Stimulated activated CD4-positive, alpha-beta T cell treated with anti-CD3 and anti-CD28 coated beads, Interleukin-15, amount 100 ng/mL, for 1 hour (primary cell): ENCODE results near the gene PLPP1.

Source experiments
- DNase-seq, 2 donors: peaks; one replicate each; pipeline ENCODE4 v3.0.0-alpha.2; 2020; ENCODE audit warnings: low read depth in 1 of 2, low spot score in 1 of 2

PLPP1 gene

DNA sequence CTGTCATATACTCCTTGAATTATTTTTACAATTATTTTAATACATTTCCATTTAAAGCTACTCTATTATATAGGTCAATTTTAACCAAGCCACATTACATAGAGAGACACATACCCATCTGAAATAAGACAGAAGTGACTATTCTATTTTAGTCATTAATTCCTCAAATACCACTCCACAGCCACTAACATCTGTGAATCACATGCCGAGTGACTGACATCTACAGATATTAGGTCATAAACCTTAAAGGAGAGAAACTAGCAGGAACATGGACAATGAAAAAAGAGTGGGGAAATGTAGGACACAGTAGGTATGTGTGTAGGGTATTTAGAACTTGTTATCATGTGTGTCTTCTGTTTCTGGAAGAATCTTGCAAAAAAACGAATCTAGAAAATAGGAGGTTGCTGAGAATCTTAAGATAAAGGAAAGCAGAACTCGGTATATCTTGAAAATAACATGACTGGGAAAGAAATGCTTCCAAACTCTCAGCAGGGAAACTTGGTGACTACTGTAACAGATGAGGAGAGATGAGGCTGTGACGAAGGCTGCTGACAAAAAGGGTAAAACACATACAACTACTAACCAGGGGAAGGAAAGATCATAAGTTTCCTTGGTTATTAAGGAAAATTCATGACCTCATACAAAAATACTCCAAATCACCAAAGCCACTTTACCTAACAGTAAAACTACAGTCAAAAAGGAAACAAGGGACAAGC lies 84.6 kb downstream of the PLPP1 start:
- DNase-seq = no peak

DNA sequence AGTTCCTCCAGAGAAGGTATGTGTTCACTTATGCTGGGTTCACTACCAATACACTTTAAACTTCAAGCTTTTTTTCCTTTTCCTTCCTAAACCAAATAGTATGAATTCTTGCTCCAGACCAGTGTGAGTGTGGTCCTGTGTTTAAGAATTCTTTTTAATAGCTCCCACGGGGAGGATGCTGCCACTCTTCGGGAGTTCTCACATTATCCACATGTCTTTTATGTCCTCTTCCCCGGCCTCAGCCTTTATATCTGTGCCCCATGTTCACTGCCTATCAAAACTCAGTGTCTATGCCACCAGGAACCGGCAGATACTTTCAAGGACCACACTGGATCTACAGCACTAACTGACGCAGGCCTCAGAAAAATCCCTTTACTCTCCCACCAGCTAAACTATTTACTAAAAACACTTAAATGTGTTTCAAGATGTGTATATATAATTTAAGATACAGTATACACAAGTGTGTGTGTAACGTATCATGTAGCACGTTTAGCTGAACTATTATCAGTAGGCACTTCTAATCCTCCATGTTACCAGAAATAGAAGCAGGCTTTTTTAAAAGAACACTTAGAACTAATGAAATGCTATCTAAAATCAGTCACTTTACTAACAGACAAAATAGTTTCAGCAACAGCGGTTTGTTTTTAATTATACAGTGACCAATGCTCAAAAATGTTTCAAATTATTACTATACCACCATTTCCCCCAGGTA lies 88.0 kb downstream of the PLPP1 start:
- DNase-seq = no peak

DNA sequence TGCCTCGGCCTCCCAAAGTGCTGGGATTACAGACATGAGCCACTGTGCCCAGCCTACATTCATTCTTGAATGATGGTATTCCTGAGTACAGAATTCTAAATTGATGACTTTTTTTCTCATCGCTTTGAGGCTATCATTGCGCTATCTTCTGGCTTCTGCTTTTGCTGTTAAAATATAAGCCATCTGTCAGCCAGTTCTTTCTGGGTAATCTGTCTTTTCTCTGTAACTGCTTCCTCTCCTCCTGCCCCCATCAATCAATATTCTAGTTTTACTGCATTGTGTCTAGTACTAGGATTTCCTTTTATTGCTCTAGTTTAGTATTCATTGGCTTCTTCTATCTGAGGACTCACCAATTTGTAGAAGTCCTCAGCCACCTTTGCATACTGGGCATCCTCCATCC lies 89.0 kb downstream of the PLPP1 start:
- DNase-seq = no peak

DNA sequence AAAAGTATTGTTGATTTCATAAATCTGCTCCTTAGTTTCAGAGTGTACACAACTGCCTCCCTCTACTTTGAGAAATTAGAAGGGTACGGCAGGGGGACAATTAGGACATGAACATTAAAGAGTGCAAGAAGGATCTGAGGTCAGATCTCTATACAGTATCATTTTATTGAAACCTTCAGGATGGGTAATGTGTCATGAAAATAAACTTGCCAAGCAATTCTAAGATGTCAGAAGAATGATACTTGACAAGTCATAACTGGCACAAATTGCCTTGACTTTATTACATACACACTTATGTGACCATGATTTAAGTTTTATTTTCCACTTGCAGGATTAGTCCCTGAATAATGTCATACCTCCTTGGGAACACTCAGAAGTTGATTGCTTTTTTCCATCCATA lies 92.8 kb downstream of the PLPP1 start:
- no peak for DNase-seq

DNA sequence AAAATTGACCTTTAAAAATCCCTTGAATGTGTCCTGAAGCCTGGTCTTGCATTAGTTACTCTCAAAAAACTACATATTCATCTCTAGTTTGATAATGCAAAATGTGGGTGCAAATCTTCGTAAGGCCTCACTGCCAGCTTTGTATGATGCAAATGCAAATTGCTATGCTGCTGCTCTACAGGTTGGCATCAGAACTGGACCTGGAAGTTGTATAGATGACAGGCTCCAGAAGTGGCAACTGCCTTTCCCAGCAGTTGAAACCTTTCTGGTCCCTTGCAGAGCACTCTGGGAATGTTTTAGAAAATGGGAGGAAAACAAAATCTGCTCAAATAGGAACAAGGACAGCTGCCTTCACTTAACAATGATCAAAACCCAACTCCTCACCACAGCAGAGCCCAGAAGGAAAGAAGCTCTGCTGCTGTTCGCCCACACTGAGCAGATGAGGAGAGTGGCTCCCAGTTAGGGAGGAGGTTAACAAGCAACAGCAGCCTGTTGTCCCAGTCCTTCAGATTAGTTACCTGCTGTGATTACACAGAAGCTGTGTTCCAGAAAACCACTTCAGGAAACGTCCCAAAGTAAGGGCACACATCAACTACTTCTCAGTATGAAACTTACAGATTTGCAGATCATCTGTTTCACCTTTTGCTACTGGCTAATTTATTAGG lies 93.5 kb downstream of the PLPP1 start:
- DNase-seq = no peak

DNA sequence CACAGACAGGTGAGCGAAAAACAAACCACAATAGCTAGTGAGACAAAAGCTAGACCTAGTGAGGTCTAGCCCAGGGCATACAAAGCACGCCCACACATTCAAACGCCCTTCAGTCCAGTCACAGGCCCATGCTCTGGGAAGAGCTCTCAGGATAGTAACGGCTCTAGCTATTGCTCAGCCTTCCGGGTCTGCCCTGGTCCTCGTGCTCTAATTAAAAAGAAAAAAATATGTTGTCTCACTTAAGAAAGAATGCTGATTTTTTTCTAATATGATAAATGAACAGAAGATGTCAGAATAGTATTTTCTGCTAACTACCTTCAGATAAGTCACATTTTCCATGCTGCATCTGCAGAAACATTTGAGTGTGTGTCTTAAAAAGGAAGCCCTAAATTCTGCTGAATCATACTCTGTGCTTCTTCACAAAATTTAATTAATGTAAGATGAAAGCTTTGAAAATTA lies 94.5 kb downstream of the PLPP1 start:
- DNase-seq = no peak

DNA sequence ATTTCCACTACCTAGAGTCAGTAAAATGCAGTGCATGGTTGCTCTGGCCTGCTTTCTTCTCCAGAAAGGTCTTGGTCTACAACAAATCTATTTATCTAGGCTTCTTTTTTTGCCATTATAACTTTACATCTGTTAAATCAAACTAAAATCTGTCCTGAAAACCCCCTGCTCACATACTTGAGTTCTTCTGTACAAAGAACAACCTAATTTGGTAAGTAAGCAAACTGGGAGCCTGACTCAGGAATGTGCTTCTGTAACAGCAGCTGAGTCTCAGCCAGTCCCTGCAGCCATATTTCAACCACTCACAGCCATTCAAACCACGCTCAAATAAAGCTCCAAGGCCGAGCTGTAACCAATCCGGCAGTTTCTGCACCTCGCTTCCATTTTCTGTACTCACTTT lies 95.8 kb downstream of the PLPP1 start:
- DNase-seq = no peak

DNA sequence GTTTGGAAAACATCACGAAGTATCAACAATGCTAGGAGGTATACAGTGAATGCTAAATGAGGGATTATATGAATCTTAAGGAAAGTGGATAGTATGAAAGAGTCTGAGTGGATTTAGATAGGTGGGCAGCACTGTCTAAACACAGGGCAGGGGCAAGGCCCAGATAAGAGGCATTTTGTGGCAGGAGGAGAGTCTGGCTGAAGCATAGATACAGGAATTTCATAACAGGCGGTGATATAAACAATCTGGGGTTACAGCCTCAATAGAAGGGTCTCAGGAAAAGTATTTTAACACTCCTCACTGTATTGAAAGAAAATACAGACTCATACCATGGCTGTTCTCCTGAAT lies 96.9 kb downstream of the PLPP1 start:
- DNase-seq = no peak

DNA sequence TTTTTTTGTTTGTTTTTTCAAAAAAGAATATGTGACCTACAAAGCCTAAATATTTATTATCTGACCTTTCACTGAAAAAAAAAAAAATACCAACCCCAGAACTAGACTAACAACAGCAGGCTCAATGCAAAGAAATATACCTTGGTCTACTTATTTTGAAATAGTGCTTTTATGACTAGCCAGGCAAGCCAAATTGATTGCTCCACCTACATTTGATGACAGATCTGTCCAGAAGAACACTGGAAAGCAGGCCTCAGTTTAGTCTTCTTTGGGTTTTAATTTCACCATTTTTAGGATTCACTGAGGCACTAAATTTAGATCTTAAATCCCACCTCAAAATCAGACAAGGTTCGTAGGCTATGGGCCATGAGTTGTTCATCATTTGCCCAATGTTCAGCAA lies 97.3 kb downstream of the PLPP1 start:
- DNase-seq = no peak

DNA sequence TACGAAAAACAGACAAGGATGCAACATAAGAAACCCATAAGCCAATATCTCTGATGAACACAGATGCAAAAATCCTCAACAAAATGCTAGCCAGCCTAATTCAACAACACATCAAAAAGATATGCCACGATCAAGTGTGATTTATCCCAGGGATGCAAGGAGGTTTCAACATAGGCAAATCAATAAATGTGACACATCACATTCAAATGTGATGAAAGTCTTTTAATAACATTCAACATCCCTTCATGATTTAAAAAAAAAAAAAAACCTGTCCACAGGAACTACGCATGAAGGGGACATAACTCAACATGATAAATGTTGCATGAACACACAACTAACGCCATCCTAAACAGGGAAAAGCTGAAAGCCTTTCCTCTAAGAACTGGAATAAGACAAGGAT lies 102.2 kb downstream of the PLPP1 start:
- DNase-seq = no peak

DNA sequence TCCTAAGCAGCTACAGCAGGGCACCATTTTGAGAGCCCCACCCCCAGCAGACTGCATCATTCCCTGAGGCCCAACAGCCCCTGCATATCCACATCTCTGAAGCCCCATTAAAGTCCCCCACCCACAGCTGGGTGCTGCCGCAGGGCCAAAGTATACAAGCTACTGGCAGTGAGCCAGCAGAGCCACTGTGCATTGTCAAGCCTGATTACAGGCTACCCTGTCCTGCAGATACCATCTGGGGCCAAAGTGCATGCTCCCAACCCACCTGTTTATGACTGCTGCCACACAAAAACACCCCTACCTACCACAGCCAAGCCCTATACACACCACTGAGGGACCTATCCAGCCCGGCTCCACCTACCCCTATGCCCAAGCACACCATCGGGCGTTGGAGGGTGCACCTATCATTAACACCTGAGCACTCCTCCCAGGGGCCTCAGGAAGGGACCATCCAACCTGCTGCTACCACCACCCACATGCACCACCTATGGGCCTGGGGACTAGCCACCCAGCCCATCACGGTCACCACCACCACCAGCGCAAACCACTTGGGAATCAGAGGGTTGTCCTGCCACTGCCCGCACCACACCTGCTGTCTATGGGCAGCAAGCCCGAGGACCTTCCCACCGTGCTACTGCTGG lies 105.0 kb downstream of the PLPP1 start:
- no peak for DNase-seq

DNA sequence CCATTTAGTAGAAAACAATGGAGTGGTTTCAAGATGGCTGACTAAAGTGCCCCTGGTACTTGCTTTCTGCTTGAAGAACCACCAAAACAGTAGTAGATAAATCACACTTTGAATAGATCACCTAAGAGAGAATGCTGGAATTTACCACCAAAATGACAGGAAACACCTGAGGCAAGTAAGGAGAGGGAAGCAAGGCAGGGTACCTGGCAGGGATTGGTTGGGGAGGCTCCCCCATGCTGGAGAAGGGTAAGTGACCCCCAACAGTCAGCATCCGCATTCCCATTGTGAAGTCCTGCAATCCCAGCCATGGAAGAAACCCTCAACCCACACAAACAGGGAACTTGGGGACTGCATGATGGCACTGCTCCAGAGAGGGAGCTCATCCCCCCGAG lies 105.5 kb downstream of the PLPP1 start:
- DNase-seq = no peak

DNA sequence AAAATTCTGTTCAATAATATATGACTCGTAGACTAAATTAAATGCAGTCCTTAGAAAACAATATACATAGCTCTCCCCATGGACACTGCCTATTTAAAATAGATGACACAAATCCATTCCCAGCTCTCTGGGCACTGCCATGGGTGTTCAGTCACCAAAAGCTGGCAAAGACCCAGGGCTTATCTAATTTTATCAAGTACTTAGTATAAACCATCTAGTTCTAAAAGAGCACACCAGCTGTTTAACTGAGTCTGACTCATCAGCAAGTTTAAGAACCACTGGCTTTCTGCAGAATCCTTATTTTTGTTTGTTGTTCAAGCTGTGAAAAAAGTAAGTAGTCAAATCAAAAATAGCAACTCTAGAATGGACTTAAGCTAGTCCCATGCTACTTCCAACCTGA lies 107.6 kb downstream of the PLPP1 start:
- DNase-seq = no peak

DNA sequence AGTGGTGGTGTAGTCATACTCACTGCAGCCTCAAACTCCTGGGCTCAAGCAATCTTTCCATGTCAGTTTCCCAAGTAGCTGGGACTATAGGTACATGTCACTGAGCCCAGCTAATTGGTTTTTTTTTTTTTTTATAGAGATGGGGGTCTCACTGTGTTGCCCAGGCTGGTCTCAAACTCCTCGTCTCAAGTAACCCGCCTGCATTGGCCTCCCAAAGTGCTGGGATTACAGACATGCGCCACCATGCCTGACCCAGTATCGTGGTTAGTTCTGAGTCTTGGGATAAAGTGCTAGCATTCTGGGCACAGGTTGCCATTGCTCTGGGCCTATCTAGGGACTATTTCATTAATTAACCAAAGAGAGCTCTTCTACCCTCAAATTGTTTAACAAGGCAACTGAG lies 108.3 kb downstream of the PLPP1 start:
- no peak for DNase-seq

DNA sequence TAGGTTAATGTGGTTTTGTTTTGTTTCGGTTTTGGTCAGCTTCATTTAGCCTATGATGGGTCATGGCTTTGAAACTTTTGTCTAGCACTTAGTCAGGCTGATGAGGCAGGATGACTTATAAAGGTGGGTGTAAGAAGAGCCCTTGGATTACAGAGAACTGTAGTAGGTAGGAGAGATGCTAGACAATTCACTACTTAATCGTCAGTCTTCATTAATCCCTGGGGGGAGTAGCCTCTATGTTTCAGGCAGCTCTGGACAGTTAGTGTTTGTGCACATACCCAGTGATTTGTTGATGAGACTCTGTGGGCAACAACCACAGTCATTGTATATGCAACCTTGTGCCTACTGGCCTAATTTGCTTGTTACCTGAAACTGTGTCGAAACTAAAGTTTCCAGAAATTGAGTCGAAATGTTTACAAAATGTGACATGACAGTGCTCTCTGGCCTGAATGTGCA lies 113.7 kb downstream of the PLPP1 start:
- DNase-seq = no peak

DNA sequence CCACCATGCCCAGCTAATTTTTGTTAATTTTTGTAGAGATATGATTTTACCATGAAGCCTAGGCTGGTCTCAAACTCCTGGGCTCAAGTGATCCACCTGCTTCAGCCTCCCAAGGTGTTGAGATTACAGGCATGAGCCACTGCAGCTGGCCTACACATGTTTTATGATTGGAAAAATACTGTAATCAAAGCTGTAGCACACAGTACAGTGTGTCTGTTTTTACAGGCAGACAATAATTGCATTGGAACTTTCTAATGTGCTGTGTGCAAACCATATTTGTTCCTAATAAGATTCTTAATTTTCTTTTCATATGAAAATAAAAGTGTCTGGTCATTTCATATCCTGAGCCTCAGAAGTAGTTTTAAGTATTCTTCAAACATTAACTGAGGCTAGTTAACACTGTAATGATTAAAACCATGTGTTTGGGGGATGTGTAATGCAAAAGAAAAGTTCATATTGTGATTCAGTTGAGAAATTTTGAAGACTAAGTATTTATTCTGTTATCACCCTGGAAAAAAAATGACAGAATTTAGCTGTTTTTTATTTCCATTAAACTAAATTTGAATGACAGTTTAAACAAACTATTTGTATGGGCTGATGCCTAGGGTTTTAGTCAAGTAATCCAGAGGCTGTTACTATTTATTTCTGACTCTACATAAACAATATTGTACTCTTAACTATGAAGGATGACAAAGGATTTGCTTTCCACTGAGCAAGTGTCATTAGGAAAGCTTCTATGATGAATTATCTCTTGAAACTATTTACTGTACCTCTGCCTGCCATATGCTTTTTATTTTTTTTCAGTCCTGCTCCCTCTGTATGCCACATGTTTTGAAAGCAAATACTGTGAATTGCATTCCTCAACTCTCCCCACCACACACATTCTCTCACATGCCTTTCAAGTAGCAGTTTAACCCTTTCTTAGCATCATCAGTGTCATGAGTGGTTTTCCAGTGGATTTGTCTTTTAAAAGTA lies 115.5 kb downstream of the PLPP1 start:
- no peak for DNase-seq

DNA sequence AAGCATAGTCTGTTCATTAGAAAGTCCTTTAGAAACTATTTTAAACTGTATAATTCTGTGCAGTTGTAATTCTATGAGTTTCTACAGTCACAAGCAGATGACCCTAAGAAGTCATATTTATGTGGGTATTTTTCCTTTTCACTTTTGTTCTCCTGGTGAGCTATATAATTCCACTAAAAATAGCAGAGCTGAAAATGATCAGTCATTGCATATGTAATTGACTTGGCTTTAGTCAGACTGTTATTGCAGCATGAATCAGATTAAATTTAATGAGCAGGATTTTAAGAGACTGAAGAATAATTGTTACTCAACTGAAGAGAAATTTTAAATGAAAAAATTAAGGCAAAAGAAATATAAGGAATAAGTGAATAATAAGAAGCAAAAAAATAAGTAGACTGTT lies 118.5 kb downstream of the PLPP1 start:
- no peak for DNase-seq

DNA sequence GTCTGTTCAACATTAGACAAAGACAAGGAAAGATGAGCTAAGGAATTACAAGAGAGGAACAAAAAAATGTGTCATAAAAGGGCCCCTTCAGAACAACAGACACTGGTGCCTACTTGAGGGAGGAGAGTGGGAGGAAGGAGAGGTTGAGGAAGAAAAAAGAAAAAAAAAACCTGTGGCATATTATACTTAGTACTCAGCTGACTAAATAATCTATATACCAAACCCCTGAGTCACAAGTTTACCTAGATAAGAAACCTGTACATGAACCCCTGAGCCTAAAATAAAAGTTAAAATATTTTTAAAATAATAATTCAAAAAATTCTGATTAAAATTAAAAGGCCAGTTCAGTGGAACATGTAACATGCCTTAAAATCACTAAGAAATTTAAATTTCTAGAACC lies 119.7 kb downstream of the PLPP1 start:
- no peak for DNase-seq

DNA sequence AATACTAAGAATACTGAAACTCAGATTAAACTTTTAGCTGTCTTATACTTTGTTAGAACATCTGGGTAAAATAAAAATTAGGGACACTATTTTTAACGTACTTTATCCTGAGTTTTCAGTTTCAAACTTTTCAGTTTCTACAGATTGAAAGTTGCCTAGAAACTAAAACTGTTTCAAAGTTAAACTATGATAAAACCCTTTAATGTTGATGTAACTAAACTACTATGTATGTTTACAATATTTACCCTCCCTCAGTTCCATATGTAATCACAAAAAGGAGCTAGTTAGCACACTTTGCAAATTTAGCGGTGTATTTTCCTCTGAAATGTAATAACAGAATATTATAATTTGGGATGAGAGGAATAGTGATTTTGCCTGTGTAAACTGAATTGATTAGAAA lies 121.1 kb downstream of the PLPP1 start:
- no peak for DNase-seq

DNA sequence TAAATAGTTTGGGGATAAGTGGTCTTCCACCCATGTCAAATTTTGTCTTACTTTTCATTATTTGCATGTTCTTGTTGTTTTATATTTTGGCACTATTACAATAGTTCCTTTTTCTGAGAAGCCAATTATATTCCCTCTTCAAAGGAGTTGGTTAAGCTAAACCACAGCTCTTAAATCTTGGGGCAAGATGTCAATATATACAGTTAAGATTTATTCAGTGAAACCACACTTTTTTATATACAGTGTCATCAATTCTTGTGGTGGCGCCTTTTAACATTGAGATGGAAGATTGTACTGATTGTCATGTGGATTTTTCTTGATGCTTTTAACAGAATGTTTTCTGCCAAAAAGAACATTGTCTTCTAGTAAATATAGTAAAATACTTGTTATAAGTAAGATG lies 122.9 kb downstream of the PLPP1 start:
- no peak for DNase-seq

DNA sequence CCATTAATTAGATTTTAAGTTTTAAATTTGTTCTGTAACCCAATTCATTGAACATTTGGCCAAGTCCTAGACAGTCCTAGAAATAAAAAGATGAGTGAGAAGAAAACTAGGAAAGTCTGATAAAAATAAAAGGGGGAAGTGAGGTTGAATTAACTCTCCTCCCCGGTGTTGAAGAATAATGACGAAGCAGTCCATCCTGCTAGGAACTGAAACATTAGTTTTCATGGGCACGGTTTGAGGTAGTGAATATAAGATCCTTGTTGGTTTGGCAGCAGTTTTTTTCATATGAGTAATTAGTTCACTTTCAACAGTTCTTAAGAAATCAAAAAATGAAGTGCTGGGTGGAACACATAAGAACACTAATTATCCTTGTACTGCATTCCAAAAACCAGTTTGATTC lies 123.9 kb downstream of the PLPP1 start:
- DNase-seq = no peak
